Breast epithelium (tissue), 3 donors: ENCODE measurements around the gene NMU.

ENCODE experiments used
- CTCF ChIP-seq, 3 donors: fragments of 450-650 bp; IDR thresholded peaks; one replicate each; pipeline ENCODE4 v1.5.1; 2016 to 2017; ENCODE audit warnings: antibody characterized with exemption in 3 of 3, mild to moderate bottlenecking in 3 of 3, moderate library complexity in 3 of 3
- POLR2A ChIP-seq: fragments of 450-650 bp; IDR thresholded peaks from one replicate; pipeline ENCODE4 v1.6.1; 2016; ENCODE audit warnings: antibody characterized with exemption, mild to moderate bottlenecking, moderate library complexity

GRCh38 chr4:55612341-55612740, 23.8 kb downstream of the NMU start:
- TF ChIP-seq CTCF (IDR thresholded peaks at IDR 0.05): no peak
- no peak for TF ChIP-seq POLR2A
